Stimulated activated CD4-positive, alpha-beta T cell treated with anti-CD3 and anti-CD28 coated beads, Interleukin-12 subunit alpha, Interleukin-12 subunit beta, amount 100 ng/mL, for 4 hours (primary cell): Measurements from ENCODE around the gene GNA12.
"Not testable (repeated sequence)": the region's sequence is repeated elsewhere in the genome, so short reads cannot be mapped to it uniquely, and the experiment has no call there.

Experiments used
- DNase-seq: peaks from one replicate; pipeline ENCODE4 v3.0.0-alpha.2; 2020

The GNA12 gene

GRCh38 chr7:2724453-2725177 lies 119.5 kb downstream of the GNA12 start:
- no peak for DNase-seq

- DNase-seq = not testable (repeated sequence)
These were observed 120.1 kb downstream of the GNA12 start for GRCh38 chr7:2724036-2724435.

GRCh38 chr7:2723138-2723850 lies 120.8 kb downstream of the GNA12 start:
- DNase-seq = no peak

- DNase-seq = no peak
These were observed 121.5 kb downstream of the GNA12 start for GRCh38 chr7:2722591-2722990.

GRCh38 chr7:2721842-2722241 lies 122.3 kb downstream of the GNA12 start:
- no peak for DNase-seq

- no peak for DNase-seq
These were observed 124.1 kb downstream of the GNA12 start for GRCh38 chr7:2720024-2720423.

GRCh38 chr7:2719007-2719406 lies 125.1 kb downstream of the GNA12 start:
- peak; percentile 64 for DNase-seq

GRCh38 chr7:2718296-2718965 lies 125.7 kb downstream of the GNA12 start:
- no peak for DNase-seq

- DNase-seq = no peak
These were observed 126.5 kb downstream of the GNA12 start for GRCh38 chr7:2717293-2718261.

GRCh38 chr7:2716906-2717292 lies 127.2 kb downstream of the GNA12 start:
- DNase-seq = no peak

- no peak for DNase-seq
These were observed 127.6 kb downstream of the GNA12 start for GRCh38 chr7:2716488-2716887.

- DNase-seq = no peak
These were observed 128.5 kb downstream of the GNA12 start for GRCh38 chr7:2715341-2716231.

- DNase-seq = no peak
These were observed 129.5 kb downstream of the GNA12 start for GRCh38 chr7:2714636-2715035.

- no peak for DNase-seq
These were observed 130.1 kb downstream of the GNA12 start for GRCh38 chr7:2713978-2714377.

GRCh38 chr7:2713370-2713769 lies 130.7 kb downstream of the GNA12 start:
- no peak for DNase-seq

GRCh38 chr7:2711895-2712675 lies 132.0 kb downstream of the GNA12 start:
- no peak for DNase-seq

- no peak for DNase-seq
These were observed 133.1 kb downstream of the GNA12 start for GRCh38 chr7:2710901-2711551.

GRCh38 chr7:2710286-2710655 lies 133.8 kb downstream of the GNA12 start:
- DNase-seq = peak; percentile 38

GRCh38 chr7:2709553-2710285 lies 134.4 kb downstream of the GNA12 start:
- peak; percentile 75 for DNase-seq
